CD4-positive, CD25-positive, alpha-beta regulatory T cell (primary cell): ENCODE measurements around the gene MTX1. TPM values are rescaled to one million over a fixed set of nuclear protein-coding genes. Genes with fewer than 3 reads are reported as not detected.
"Not testable (repeated sequence)": the region's sequence is repeated elsewhere in the genome, so short reads cannot be mapped to it uniquely, and the experiment has no call there.

Experiments used
- ATAC-seq, 2 donors: fragments of 150-1000 bp; cut with Tn5 transposase; one replicate each; pipeline ENCODE4 v1.10.0; 2021; ENCODE audit warnings: low read depth in 2 of 2, moderate number of reproducible peaks in 2 of 2, moderate library complexity in 1 of 2
- DNase-seq, 3 donors: peaks; one replicate each; pipeline versions ENCODE4 v3.0.0 to v3.0.0-alpha.2; 2012 to 2022; ENCODE audit warnings: mixed read lengths in 1 of 3
- H3K27ac ChIP-seq: one replicate; pipeline ENCODE4 v1.7.0; 2013; ENCODE audit warnings: mild to moderate bottlenecking, low read length; ENCODE audit not compliant: insufficient read depth, poor library complexity, severe bottlenecking
- H3K27me3 ChIP-seq: one replicate; pipeline ENCODE4 v1.7.0; 2013; ENCODE audit warnings: low read length; ENCODE audit not compliant: control insufficient read depth, insufficient read depth
- H3K36me3 ChIP-seq: one replicate; pipeline ENCODE4 v1.7.0; 2013; ENCODE audit warnings: mild to moderate bottlenecking, low read length, moderate library complexity; ENCODE audit not compliant: control insufficient read depth, insufficient read depth
- H3K4me1 ChIP-seq: 2 replicates; pipeline ENCODE4 v1.7.0; 2013; ENCODE audit warnings: mild to moderate bottlenecking, low read length; ENCODE audit not compliant: insufficient read depth, control insufficient read depth, poor library complexity, severe bottlenecking
- H3K4me3 ChIP-seq: one replicate; pipeline ENCODE4 v1.7.0; 2013; ENCODE audit warnings: low read depth, mild to moderate bottlenecking, low read length, moderate library complexity
- H3K9me3 ChIP-seq, 2 experiments: 1 replicate in 1 of 2; 2 replicates in 1 of 2; pipeline ENCODE4 v1.7.0; 2013; ENCODE audit warnings: low read length in 2 of 2, mild to moderate bottlenecking in 1 of 2, moderate library complexity in 1 of 2; ENCODE audit not compliant: control insufficient read depth in 2 of 2
- H3K27ac Mint-ChIP-seq, 3 donors: one replicate each; pipeline ENCODE4 v1.8.0; 2020 to 2022; ENCODE audit warnings: mild to moderate bottlenecking in 3 of 3, mixed read lengths in 3 of 3, moderate library complexity in 2 of 3
- H3K27me3 Mint-ChIP-seq: one replicate; pipeline ENCODE4 v1.8.0; 2022; ENCODE audit warnings: mild to moderate bottlenecking, mixed read lengths
- H3K36me3 Mint-ChIP-seq: one replicate; pipeline ENCODE4 v1.8.0; 2020; ENCODE audit warnings: mixed read lengths
- H3K4me1 Mint-ChIP-seq, 4 donors: one replicate each; pipeline ENCODE4 v1.8.0; 2020 to 2022; ENCODE audit warnings: mixed read lengths in 4 of 4, mild to moderate bottlenecking in 1 of 4
- H3K4me3 Mint-ChIP-seq, 4 donors: one replicate each; pipeline ENCODE4 v1.8.0; 2020 to 2022; ENCODE audit warnings: mild to moderate bottlenecking in 4 of 4, mixed read lengths in 4 of 4, moderate library complexity in 3 of 4
- H3K9me3 Mint-ChIP-seq, 7 donors: one replicate each; pipeline ENCODE4 v1.8.0; 2020 to 2022; ENCODE audit warnings: mixed read lengths in 7 of 7, mild to moderate bottlenecking in 3 of 7, moderate library complexity in 2 of 7
- polyA plus RNA-seq, 4 donors: library from polyadenylated mRNA; unstranded; fragments of 300-500 nt; fragmentation: Illumina TruSeq; gene quantifications; one replicate each; pipeline ENCODE4 v1.2.3, GENCODE V29; 2021
- total RNA-seq: library from RNA; stranded (reverse); gene quantifications from one replicate; pipeline ENCODE4 v1.2.3, GENCODE V29; 2022

MTX1 gene
- total and polyA plus RNA-seq, 5 donors from 2014 or later: 18.4 to 52.2 (median 46.0) TPM

DNA sequence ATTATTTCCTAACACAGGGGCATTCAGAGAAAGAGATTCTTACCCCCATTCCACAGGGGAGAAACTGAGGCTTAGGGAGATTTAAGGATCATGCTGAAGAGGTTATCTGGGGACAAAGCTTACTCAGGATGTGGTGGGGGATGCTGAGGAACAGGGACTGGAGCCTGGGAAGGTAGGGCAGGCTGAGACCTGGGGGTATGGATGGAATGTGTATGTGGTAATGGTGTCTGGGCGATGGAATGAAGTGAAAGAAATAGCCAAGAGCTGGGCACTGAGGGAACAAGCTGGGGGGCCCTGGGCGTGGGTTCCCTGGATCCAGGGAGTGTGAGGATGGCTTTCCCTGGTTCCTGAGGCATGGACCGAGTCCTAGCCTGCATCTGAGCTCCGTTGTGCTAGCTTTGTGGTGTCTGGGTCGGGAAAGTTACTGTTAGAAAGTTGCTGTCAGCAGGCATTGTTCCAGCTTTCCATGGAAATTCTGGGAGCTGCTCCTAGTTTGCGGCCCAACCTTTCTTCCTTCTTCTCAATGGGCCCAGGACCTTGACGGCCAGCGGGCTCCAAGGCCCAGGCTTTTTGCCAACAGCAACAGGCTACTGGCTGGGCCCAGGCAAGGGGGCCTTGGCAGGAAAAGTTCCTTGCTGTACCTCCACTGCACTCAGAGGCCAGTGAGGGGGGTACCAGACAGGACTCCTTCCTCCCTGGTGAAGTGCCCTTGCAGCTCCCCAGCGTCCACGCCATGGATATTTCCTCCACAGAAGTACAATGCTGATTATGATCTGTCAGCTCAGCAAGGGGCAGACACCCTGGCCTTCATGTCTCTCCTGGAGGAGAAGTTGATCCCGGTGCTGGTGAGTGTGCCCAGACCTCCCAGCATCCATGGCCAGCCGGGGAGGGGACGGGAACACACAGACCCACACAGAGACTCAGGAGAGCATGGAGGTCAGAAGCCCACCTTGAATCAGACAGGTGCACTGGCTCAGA lies 23.8 kb downstream of the MTX1 start:
- not testable (repeated sequence) for H3K9me3 ChIP-seq, H3K4me3 ChIP-seq, DNase-seq, H3K27me3 ChIP-seq, H3K4me3 Mint-ChIP-seq, H3K9me3 Mint-ChIP-seq, H3K27ac ChIP-seq, ATAC-seq, H3K27me3 Mint-ChIP-seq
- peaks cover 6 to 28% (median 13%) of the 10 kb centered on the region in 4 donors for H3K4me1 Mint-ChIP-seq
- H3K4me1 ChIP-seq: peaks cover 15% of the 10 kb centered on the region
- H3K36me3 Mint-ChIP-seq: peaks cover 16% of the 10 kb centered on the region
- peaks cover 12% of the 10 kb centered on the region for H3K36me3 ChIP-seq
- H3K27ac Mint-ChIP-seq: peak overlapping the region in 1 of 3 donors; percentile 21

DNA sequence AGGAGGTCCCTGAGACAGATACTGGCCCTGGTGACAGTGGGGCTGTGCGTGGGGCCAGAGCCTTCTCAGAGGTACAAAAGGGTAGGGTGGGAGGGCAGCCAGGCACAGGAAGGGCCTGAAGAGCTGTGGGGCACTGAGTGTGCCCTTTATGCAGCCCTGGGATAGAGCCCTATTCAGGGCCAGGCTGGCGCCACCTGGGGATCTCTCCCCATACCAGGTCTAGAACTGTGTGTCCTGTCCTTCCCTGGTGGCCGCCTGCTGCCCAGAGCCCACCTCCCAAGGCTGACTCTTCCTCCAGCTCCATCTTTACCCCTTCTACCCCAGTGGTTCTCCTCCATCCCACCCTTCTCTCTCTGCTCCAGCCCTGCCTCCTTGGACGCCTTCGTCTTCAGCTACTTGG lies 25.0 kb downstream of the MTX1 start:
- H3K36me3 Mint-ChIP-seq: peaks cover 20% of the 10 kb centered on the region
- H3K27ac Mint-ChIP-seq, H3K27me3 Mint-ChIP-seq: not testable (repeated sequence)

DNA sequence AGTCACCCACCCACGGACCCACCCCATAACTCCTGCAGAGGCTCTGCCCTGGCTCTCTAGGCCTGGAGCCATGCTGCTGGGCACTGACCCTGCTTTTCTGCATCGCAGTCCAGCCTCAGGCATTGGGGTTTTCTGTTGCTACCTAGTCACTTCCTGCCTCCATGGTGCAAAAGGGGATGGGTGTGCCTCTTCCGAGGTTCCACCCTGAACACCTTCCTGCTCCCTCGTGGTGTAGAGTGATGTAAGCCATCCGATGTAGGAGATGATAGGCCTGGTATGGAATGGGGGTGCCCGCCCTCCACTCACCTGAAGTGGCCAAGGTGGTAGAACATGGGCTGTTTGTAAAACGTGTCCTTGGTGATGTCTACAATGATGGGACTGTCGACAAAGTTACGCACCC lies 26.9 kb downstream of the MTX1 start:
- H3K4me3 ChIP-seq, H3K27me3 ChIP-seq, H3K9me3 Mint-ChIP-seq, H3K9me3 ChIP-seq, H3K27ac ChIP-seq, H3K4me1 ChIP-seq, H3K27me3 Mint-ChIP-seq: not testable (repeated sequence)
- peak overlapping the region in 2 of 3 donors; percentile 74 to 75 for H3K27ac Mint-ChIP-seq
- peaks cover 23% of the 10 kb centered on the region for H3K36me3 Mint-ChIP-seq
- DNase-seq (peak in 1 of 3 donors; percentile 34), ATAC-seq (peak in 1 of 2 donors; percentile 66)
- H3K36me3 ChIP-seq: peaks cover 18% of the 10 kb centered on the region
- peaks cover 0 to 29% (median 7%) of the 10 kb centered on the region in 4 donors for H3K4me1 Mint-ChIP-seq
- H3K4me3 Mint-ChIP-seq: peak overlapping the region in 2 of 4 donors; percentile 31 to 48

More for the DNA sequence above, 25.0 kb downstream of the MTX1 start:
- H3K9me3 ChIP-seq, H3K4me3 ChIP-seq, H3K27me3 ChIP-seq, H3K27ac ChIP-seq, DNase-seq, H3K9me3 Mint-ChIP-seq, H3K4me1 ChIP-seq, ATAC-seq, H3K4me3 Mint-ChIP-seq: not testable (repeated sequence)
- H3K36me3 ChIP-seq: peaks cover 12% of the 10 kb centered on the region
- peaks cover 0 to 19% (median 8%) of the 10 kb centered on the region in 4 donors for H3K4me1 Mint-ChIP-seq

DNA sequence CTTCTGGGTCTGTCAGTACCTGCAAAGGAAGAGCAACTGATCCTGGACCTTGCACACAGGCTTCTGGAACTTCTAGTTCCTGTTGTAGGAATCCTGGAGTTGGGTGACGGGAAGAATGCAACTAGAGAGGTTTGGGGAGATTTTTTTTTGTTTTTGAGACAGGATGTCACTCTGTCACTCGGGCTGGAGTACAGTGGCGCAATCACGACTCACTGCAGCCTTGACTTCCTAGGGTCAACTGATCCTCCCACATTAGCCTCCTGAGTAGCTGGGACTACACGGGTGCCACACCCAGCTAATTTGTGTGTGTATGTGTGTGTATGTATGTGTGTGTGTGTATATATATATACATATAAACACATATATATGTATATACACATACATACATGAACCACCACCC lies 28.0 kb downstream of the MTX1 start:
- ATAC-seq: no peak
- Mint-ChIP-seq H3K27me3 (no peaks in the 10 kb centered on the region), H3K4me1 (peaks cover 6 to 40% (median 17%) of the 10 kb centered on the region in 4 donors), H3K4me3 (peak overlapping the region in 2 of 4 donors; percentile 58 to 72), H3K27ac (no peak overlapping the region), H3K36me3 (peaks cover 23% of the 10 kb centered on the region), H3K9me3 (no peaks in the 10 kb centered on the region)
- peaks cover 18% of the 10 kb centered on the region for H3K36me3 ChIP-seq
- H3K27ac ChIP-seq: no peak overlapping the region
- H3K4me1 ChIP-seq: peaks cover 16% of the 10 kb centered on the region
- H3K4me3 ChIP-seq: no peak overlapping the region
- no peak for DNase-seq
- no peaks in the 10 kb centered on the region for H3K9me3 ChIP-seq
- H3K27me3 ChIP-seq: no peaks in the 10 kb centered on the region

DNA sequence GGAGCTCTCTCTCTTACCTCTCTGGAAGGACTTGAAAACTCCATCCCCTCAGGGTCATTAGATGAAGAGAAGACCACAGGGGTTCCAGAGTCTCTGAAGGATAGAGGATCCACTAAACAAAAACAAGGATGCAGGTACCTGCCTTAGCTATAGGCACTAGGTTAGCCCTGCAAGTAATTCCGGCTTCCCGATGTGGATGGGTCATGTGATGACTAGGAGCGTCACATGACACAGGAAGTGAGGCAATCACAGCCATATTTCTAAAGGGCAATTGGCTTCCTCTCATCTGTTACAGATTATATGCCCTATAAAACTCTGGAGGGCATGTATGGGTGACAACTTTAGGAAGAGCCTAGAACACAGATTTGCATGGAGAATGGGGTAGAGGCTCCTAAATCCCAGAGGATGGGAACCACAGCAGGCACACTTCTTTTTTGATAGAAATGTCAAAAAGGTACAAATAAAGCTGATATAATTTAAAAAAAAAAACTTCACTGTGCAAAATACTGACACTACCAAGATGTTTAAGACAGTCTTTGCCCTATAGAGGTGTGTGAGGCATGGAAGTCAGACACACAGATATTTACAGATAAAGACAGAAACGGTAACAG lies 32.7 kb downstream of the MTX1 start:
- ATAC-seq (peak; percentile 50 to 52), DNase-seq (peak; percentile 65 to 86 (median 76))
- peaks cover 0 to 4% (median 2%) of the 10 kb centered on the region in 7 donors for H3K9me3 Mint-ChIP-seq
- Histone ChIP-seq H3K9me3 (no peaks in the 10 kb centered on the region), H3K4me3 (peak overlapping the region; percentile 95), H3K27me3 (no peaks in the 10 kb centered on the region), H3K36me3 (peaks cover 15% of the 10 kb centered on the region), H3K27ac (peak overlapping the region; percentile 60), H3K4me1 (peaks cover 34% of the 10 kb centered on the region)
- peaks cover 20% of the 10 kb centered on the region for H3K36me3 Mint-ChIP-seq
- H3K4me3 Mint-ChIP-seq: peak overlapping the region; percentile 88 to 97 (median 90)
- H3K4me1 Mint-ChIP-seq: peaks cover 17 to 70% (median 38%) of the 10 kb centered on the region in 4 donors
- peak overlapping the region; percentile 90 to 93 (median 91) for H3K27ac Mint-ChIP-seq
- H3K27me3 Mint-ChIP-seq: peaks cover 13% of the 10 kb centered on the region

DNA sequence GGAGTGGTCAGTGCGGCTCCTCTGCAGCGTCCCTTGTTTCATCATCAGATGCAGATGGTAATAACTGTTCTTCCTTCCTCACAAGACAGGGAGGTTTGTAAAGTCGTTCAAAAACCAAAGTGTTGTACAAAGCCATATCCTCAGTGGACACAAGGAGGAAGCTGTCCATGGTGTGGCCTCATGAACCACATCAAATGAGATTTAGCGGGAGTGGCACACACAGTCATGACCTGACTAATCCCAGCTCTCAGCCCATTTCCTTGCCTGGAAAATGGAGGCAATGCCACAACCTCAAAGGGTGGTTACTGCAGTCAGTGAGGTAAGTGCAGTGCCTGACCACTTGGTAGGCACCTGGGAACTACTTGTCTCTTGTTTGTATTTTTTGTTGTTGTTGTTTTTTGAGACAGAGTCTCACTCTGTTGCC lies 33.4 kb downstream of the MTX1 start:
- peaks cover 13% of the 10 kb centered on the region for H3K36me3 Mint-ChIP-seq
- H3K27ac ChIP-seq: no peak overlapping the region
- DNase-seq (no peak), ATAC-seq (no peak)
- H3K27me3 Mint-ChIP-seq: peaks cover 13% of the 10 kb centered on the region
- H3K4me3 ChIP-seq: no peak overlapping the region
- H3K4me1 ChIP-seq: peaks cover 34% of the 10 kb centered on the region
- H3K27ac Mint-ChIP-seq: peak overlapping the region; percentile 63 to 93 (median 90)
- peaks cover 17 to 64% (median 36%) of the 10 kb centered on the region in 4 donors for H3K4me1 Mint-ChIP-seq
- peaks cover 0 to 4% (median 2%) of the 10 kb centered on the region in 7 donors for H3K9me3 Mint-ChIP-seq
- H3K36me3 ChIP-seq: peaks cover 10% of the 10 kb centered on the region
- peak overlapping the region; percentile 41 to 97 (median 88) for H3K4me3 Mint-ChIP-seq
- no peaks in the 10 kb centered on the region for H3K27me3 ChIP-seq
- no peaks in the 10 kb centered on the region for H3K9me3 ChIP-seq

DNA sequence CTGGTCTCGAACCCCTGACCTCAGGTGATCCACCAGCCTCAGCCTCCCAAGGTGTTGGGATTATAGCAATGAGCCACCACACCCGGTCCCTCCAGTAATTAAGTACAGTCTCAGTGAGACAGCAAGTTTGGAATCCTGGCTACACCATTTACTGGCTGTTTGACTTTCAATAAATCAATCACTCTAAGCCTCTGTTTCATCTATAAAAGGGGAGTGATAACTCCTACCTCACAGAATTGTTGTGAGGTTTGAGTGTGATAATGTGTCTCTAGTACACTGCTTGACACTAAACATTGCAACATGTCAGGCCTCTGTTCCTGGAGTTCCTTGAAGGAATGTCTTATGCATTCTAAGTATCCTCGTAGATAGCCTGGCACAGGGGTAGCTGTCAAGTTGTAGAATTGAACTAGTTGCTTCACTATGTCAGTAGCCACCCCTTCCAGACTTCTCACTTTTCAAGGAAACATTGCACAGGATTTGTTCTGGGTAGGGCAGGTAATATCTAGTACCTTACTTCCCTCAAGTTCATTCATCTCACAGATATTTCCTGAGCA lies 34.4 kb downstream of the MTX1 start:
- Mint-ChIP-seq H3K4me3 (peak overlapping the region; percentile 90 to 99 (median 95)), H3K27me3 (peaks cover 13% of the 10 kb centered on the region), H3K4me1 (peaks cover 17 to 63% (median 36%) of the 10 kb centered on the region in 4 donors), H3K36me3 (peaks cover 10% of the 10 kb centered on the region), H3K27ac (peak overlapping the region; percentile 48 to 98 (median 93)), H3K9me3 (peaks cover 0 to 4% (median 2%) of the 10 kb centered on the region in 7 donors)
- Histone ChIP-seq H3K4me1 (peaks cover 34% of the 10 kb centered on the region), H3K36me3 (peaks cover 7% of the 10 kb centered on the region), H3K27ac (peak overlapping the region; percentile 79), H3K27me3 (no peaks in the 10 kb centered on the region), H3K9me3 (no peaks in the 10 kb centered on the region), H3K4me3 (peak overlapping the region; percentile 73)
- DNase-seq: no peak
- ATAC-seq: no peak
